OCI-LY1 (cell line): ENCODE data around the gene RNF183.

Source experiments
- H2AFZ ChIP-seq: fragments of 200-600 bp; sonication (generic), shearing (Covaris generic); 2 replicates; pipeline ENCODE4 v1.6.0; 2014; ENCODE audit warnings: antibody characterized with exemption, mild to moderate bottlenecking, low read length
- H3F3A ChIP-seq: fragments of 200-600 bp; sonication (generic), shearing (Covaris generic); 2 replicates; pipeline ENCODE4 v1.6.0; 2014; ENCODE audit warnings: mild to moderate bottlenecking, antibody characterized with exemption, low read length, moderate library complexity; ENCODE audit not compliant: insufficient read depth
- H3K27ac ChIP-seq: fragments of 200-600 bp; sonication (generic); 2 replicates; pipeline ENCODE4 v1.5.1; 2014; ENCODE audit warnings: low read length, mixed run types, mild to moderate bottlenecking, low read depth; ENCODE audit not compliant: poor library complexity, severe bottlenecking
- H3K27me3 ChIP-seq: fragments of 200-600 bp; sonication (generic); 2 replicates; pipeline ENCODE4 v1.6.0; 2014; ENCODE audit warnings: antibody characterized with exemption, mild to moderate bottlenecking, low read length, moderate library complexity; ENCODE audit not compliant: insufficient read depth
- H3K36me3 ChIP-seq: fragments of 200-600 bp; sonication (generic); 2 replicates; pipeline ENCODE4 v1.6.1; 2014; ENCODE audit warnings: mild to moderate bottlenecking, antibody characterized with exemption, low read length, moderate library complexity, mixed read lengths; ENCODE audit not compliant: insufficient read depth
- H3K4me1 ChIP-seq: fragments of 200-600 bp; sonication (generic); 2 replicates; pipeline ENCODE4 v1.5.1; 2014; ENCODE audit warnings: mild to moderate bottlenecking, low read length, moderate library complexity; ENCODE audit not compliant: insufficient read depth, severe bottlenecking
- H3K4me2 ChIP-seq: fragments of 200-600 bp; sonication (generic), shearing (Covaris generic); 2 replicates; pipeline ENCODE4 v1.6.1; 2014; ENCODE audit warnings: low read length
- H3K4me3 ChIP-seq: fragments of 200-600 bp; sonication (generic); 2 replicates; pipeline ENCODE4 v1.5.1; 2014; ENCODE audit warnings: low read length, low read depth, mild to moderate bottlenecking, mixed read lengths; ENCODE audit not compliant: poor library complexity, severe bottlenecking
- H3K79me2 ChIP-seq: fragments of 200-600 bp; shearing (Covaris generic); 2 replicates; pipeline ENCODE4 v1.6.1; 2016; ENCODE audit warnings: mixed run types, low read length, mixed read lengths; ENCODE audit not compliant: insufficient read depth
- H3K9ac ChIP-seq: fragments of 200-600 bp; sonication (generic), shearing (Covaris generic); 2 replicates; pipeline ENCODE4 v1.6.1; 2014; ENCODE audit warnings: mild to moderate bottlenecking, low read length, mixed read lengths
- H3K9me2 ChIP-seq: fragments of 200-600 bp; sonication (generic), shearing (Covaris generic); 2 replicates; pipeline ENCODE4 v1.6.1; 2014; ENCODE audit warnings: low read depth, mild to moderate bottlenecking, low read length, mixed read lengths
- H3K9me3 ChIP-seq: fragments of 200-600 bp; shearing (Covaris generic); 2 replicates; pipeline ENCODE4 v1.6.1; 2014; ENCODE audit warnings: low read length, mixed read lengths
- H4K20me1 ChIP-seq: fragments of 200-600 bp; sonication (generic), shearing (Covaris generic); 2 replicates; pipeline ENCODE4 v1.6.0; 2016; ENCODE audit warnings: mild to moderate bottlenecking, low read length; ENCODE audit not compliant: insufficient read depth
- CTCF ChIP-seq: fragments of 200-600 bp; sonication (generic), shearing (Covaris generic); IDR thresholded peaks from 2 replicates; pipeline ENCODE4 v1.5.1; 2017; ENCODE audit warnings: mild to moderate bottlenecking, antibody characterized with exemption, low read length, moderate library complexity, mixed read lengths
- EZH2 ChIP-seq: fragments of 200-600 bp; sonication (generic), shearing (Covaris generic); IDR thresholded peaks from 2 replicates; pipeline ENCODE4 v1.8.0; 2017; ENCODE audit warnings: borderline replicate concordance, mixed run types, mild to moderate bottlenecking, antibody characterized with exemption, low read length, moderate library complexity, mixed read lengths

Gene RNF183

DNA sequence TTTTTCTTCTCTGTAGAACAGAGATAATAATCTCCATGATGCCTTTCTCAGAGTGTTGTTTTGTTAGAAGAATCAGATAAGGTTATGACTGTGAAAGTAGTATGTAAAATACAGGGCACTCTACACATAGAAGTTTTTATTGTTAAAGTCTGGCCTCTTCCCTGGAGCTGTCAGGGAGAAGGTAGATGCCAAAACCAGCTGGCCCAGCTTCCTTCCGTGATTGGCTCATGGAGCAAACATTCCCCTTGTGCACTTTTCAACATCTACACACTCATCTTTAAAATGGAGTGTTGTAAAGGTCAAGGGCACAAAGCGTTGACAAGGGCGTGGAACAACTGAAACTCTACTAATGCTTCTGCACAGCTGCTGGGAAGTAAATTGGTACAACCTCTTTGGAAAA lies 7.4 kb upstream of the RNF183 start:
- Histone ChIP-seq H3K9me2 (no peaks in the 10 kb centered on the region), H3K4me1 (no peaks in the 10 kb centered on the region), H3K79me2 (no peaks in the 10 kb centered on the region), H2AFZ (no peak overlapping the region), H3K27me3 (no peaks in the 10 kb centered on the region), H3K36me3 (no peaks in the 10 kb centered on the region), H3K27ac (no peak overlapping the region), H3K4me2 (no peak overlapping the region), H3K4me3 (no peak overlapping the region), H3K9ac (no peak overlapping the region), H3F3A (no peaks in the 10 kb centered on the region; the same call in 1 of the 2 replicates), H4K20me1 (no peaks in the 10 kb centered on the region), H3K9me3 (no peaks in the 10 kb centered on the region)
- no peak for TF ChIP-seq CTCF
- no peak for TF ChIP-seq EZH2

GRCh38 chr9:113309204-113309813 lies 6.1 kb upstream of the RNF183 start:
- Histone ChIP-seq H3K9ac (no peak overlapping the region), H3K9me3 (no peaks in the 10 kb centered on the region), H3K9me2 (no peaks in the 10 kb centered on the region), H2AFZ (no peak overlapping the region), H3K4me3 (no peak overlapping the region), H3K27me3 (no peaks in the 10 kb centered on the region), H3K4me1 (no peaks in the 10 kb centered on the region), H3F3A (no peaks in the 10 kb centered on the region; the same call in 1 of the 2 replicates), H3K79me2 (no peaks in the 10 kb centered on the region), H3K36me3 (no peaks in the 10 kb centered on the region), H3K27ac (no peak overlapping the region), H3K4me2 (no peak overlapping the region), H4K20me1 (no peaks in the 10 kb centered on the region)
- TF ChIP-seq CTCF (peak; percentile 79), EZH2 (no peak)

DNA sequence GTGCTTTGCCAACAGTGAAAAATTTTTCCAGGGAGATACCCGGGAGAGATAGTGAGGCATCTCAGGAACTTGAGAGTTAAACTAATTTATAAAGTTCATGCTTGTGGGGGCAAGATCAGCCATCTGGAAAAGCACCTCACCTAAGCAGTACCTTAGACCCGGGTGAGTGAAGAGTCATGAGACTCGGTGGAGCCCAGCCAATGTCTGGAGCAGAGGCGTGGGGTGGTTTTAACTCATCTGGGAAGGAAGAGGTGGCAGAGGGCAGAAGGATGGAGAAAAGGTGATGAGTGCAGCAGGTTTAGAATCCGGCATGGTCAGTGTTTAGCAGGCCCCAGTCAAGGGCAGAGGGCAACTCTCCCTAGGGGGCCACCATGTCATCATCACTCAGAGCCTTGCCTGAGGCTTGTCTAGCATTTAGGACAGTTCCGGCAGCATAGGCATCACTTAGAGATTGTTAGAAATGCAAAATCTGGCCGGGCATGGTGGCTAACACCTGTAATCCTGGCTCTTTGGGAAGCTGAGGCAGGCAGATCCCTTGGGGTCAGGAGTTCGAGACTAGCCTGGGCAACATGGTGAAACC lies 4.3 kb upstream of the RNF183 start:
- H3K4me2 ChIP-seq = no peak overlapping the region
- H3K4me3 ChIP-seq = no peak overlapping the region
- no peaks in the 10 kb centered on the region for H3K36me3 ChIP-seq
- no peak overlapping the region for H3K27ac ChIP-seq
- no peaks in the 10 kb centered on the region for H3K9me3 ChIP-seq
- H3F3A ChIP-seq = no peaks in the 10 kb centered on the region
- no peaks in the 10 kb centered on the region for H3K27me3 ChIP-seq
- no peaks in the 10 kb centered on the region for H4K20me1 ChIP-seq
- H2AFZ ChIP-seq = no peak overlapping the region
- H3K9ac ChIP-seq = no peak overlapping the region
- no peak for TF ChIP-seq EZH2
- H3K79me2 ChIP-seq = no peaks in the 10 kb centered on the region
- peaks cover 7% of the 10 kb centered on the region for H3K4me1 ChIP-seq
- H3K9me2 ChIP-seq = no peaks in the 10 kb centered on the region

GRCh38 chr9:113306566-113306965 lies 3.4 kb upstream of the RNF183 start:
- H3K36me3 ChIP-seq = no peaks in the 10 kb centered on the region
- no peak overlapping the region for H3K4me2 ChIP-seq
- no peaks in the 10 kb centered on the region for H3F3A ChIP-seq
- H3K27ac ChIP-seq = no peak overlapping the region
- no peak overlapping the region for H3K4me3 ChIP-seq
- no peak for TF ChIP-seq CTCF
- no peaks in the 10 kb centered on the region for H4K20me1 ChIP-seq
- H3K9me3 ChIP-seq = no peaks in the 10 kb centered on the region
- H3K9me2 ChIP-seq = no peaks in the 10 kb centered on the region
- H3K79me2 ChIP-seq = no peaks in the 10 kb centered on the region
- H3K27me3 ChIP-seq = no peaks in the 10 kb centered on the region
- no peak overlapping the region for H3K9ac ChIP-seq
- peaks cover 7% of the 10 kb centered on the region for H3K4me1 ChIP-seq
- H2AFZ ChIP-seq = no peak overlapping the region
